Suprapubic skin (tissue), 4 donors: ENCODE results near the gene PRR20G. TPM values are rescaled to one million over a fixed set of nuclear protein-coding genes. Genes with fewer than 3 reads are reported as not detected.

Experiments
- DNase-seq, 2 donors: peaks; one replicate each; pipeline ENCODE4 v3.0.0-alpha.2; 2019; ENCODE audit warnings: low spot score in 2 of 2
- H3K27ac ChIP-seq: fragments of 200-600 bp; sonication (generic); one replicate; pipeline ENCODE4 v1.5.1; 2019
- H3K27me3 ChIP-seq: fragments of 200-600 bp; sonication (generic); one replicate; pipeline ENCODE4 v1.5.1; 2019
- H3K36me3 ChIP-seq: fragments of 200-600 bp; sonication (generic); one replicate; pipeline ENCODE4 v1.5.1; 2019
- H3K4me1 ChIP-seq: fragments of 200-600 bp; sonication (generic); one replicate; pipeline ENCODE4 v1.5.1; 2019
- H3K4me3 ChIP-seq: fragments of 200-600 bp; sonication (generic); one replicate; pipeline ENCODE4 v1.5.1; 2019; ENCODE audit warnings: mild to moderate bottlenecking
- H3K9me3 ChIP-seq: fragments of 200-600 bp; sonication (generic); one replicate; pipeline ENCODE4 v1.5.1; 2019
- EP300 ChIP-seq: sonication (generic); formaldehyde crosslinking; IDR thresholded peaks from one replicate; pipeline ENCODE4 v1.6.1; 2017; ENCODE audit warnings: antibody characterized with exemption
- POLR2A ChIP-seq, 2 donors: fragments of 450-650 bp; IDR thresholded peaks; one replicate each; pipeline ENCODE4 v1.6.1; 2017; ENCODE audit warnings: antibody characterized with exemption in 2 of 2, mild to moderate bottlenecking in 2 of 2, moderate library complexity in 2 of 2
- POLR2AphosphoS5 ChIP-seq, 3 donors: sonication (generic); formaldehyde crosslinking; IDR thresholded peaks; one replicate each; pipeline ENCODE4 v1.6.1; 2017; ENCODE audit warnings: antibody characterized with exemption in 3 of 3
- WGBS: methylation state at CpG from one replicate; pipeline ENCODE4 v1.1.5; 2018; 5-methylcytosine and 5-hydroxymethylcytosine counted together
- total RNA-seq, 4 donors: library from RNA; depleted of rRNA; stranded (reverse); fragments of >200 nt; gene quantifications; one replicate each; pipeline ENCODE4 v1.1.0, GENCODE V29; 2016
- TF ChIP-seq, protein P1 (sequence below), 2 donors: fragments of 200-600 bp in 1 of 2; fragments of 450-650 bp in 1 of 2; sonication (generic) in 1 of 2; IDR thresholded peaks; one replicate each; pipeline ENCODE4 v1.5.1; 2016 to 2019; ENCODE audit warnings: antibody characterized with exemption in 2 of 2, mild to moderate bottlenecking in 1 of 2, moderate library complexity in 1 of 2

The PRR20G gene
- total RNA-seq, 4 donors from 2014 or later, result not detected

- H3K9me3 ChIP-seq, result no peaks in the 10 kb centered on the region
- DNase-seq, result no peak
- TF ChIP-seq POLR2AphosphoS5 (IDR thresholded peaks at IDR 0.05) (no peak), EP300 (no peak), POLR2A (IDR thresholded peaks at IDR 0.05) (no peak)
- TF ChIP-seq, protein P1, sequence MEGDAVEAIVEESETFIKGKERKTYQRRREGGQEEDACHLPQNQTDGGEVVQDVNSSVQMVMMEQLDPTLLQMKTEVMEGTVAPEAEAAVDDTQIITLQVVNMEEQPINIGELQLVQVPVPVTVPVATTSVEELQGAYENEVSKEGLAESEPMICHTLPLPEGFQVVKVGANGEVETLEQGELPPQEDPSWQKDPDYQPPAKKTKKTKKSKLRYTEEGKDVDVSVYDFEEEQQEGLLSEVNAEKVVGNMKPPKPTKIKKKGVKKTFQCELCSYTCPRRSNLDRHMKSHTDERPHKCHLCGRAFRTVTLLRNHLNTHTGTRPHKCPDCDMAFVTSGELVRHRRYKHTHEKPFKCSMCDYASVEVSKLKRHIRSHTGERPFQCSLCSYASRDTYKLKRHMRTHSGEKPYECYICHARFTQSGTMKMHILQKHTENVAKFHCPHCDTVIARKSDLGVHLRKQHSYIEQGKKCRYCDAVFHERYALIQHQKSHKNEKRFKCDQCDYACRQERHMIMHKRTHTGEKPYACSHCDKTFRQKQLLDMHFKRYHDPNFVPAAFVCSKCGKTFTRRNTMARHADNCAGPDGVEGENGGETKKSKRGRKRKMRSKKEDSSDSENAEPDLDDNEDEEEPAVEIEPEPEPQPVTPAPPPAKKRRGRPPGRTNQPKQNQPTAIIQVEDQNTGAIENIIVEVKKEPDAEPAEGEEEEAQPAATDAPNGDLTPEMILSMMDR (IDR thresholded peaks at IDR 0.05), result no peak
- no peaks in the 10 kb centered on the region for H3K27me3 ChIP-seq
- H3K36me3 ChIP-seq, result no peaks in the 10 kb centered on the region
- H3K27ac ChIP-seq, result no peak overlapping the region
- H3K4me3 ChIP-seq, result no peak overlapping the region
- H3K4me1 ChIP-seq, result no peaks in the 10 kb centered on the region
- WGBS, result 98% methylated on average over 2 of the region's 2 CpGs
These were observed 10.3 kb downstream of the PRR20G start for GRCh38 chr3:127277561-127277960.

DNA sequence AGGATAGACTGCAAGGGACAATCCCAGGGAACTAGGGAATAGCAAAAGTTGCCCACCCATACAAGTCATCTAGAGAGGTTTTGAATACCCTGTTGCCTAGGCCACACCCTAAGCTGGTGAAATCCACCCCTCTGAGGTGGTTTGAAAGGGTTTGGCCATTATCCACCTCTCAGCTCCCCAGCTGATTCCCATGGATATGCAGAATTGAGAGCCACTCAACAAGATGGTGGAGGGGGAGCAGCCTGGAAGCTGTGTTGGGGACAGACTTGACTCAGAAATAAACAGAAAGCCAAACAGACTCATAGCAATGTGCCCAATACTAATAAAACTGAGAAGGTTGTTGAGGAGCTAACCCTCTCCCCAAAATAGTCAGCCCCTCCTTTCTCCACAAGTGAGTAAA is 10.9 kb downstream of the PRR20G start:
- Histone ChIP-seq H3K27me3 (no peaks in the 10 kb centered on the region), H3K9me3 (no peaks in the 10 kb centered on the region), H3K4me3 (no peak overlapping the region), H3K27ac (no peak overlapping the region), H3K4me1 (no peaks in the 10 kb centered on the region), H3K36me3 (no peaks in the 10 kb centered on the region)
- no peak for DNase-seq
- TF ChIP-seq EP300 (no peak), POLR2A (IDR thresholded peaks at IDR 0.05) (no peak), POLR2AphosphoS5 (IDR thresholded peaks at IDR 0.05) (no peak)
- TF ChIP-seq, protein P1 (IDR thresholded peaks at IDR 0.05), result no peak

DNA sequence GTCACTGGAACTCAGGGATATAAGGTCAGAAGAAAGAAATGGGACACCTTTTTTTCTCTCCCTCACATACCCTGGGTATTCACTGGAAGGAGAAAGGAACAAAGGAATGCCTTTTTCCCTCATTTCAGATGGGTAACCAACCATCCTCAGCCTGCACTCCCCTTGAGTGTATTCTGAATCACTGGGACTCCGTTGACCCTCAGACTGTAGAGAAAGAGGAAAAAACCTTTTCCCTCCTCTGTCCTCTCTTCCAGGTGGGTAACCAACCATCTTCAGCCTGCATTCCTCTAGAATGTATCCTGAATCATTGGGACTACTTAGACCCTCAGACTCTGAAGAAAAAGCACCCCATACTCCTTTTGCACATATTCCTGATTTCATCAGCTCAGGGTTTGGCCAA is 11.4 kb downstream of the PRR20G start:
- Histone ChIP-seq H3K4me1 (no peaks in the 10 kb centered on the region), H3K9me3 (no peaks in the 10 kb centered on the region), H3K27me3 (no peaks in the 10 kb centered on the region), H3K4me3 (no peak overlapping the region), H3K36me3 (no peaks in the 10 kb centered on the region), H3K27ac (no peak overlapping the region)
- 85% methylated on average over 1 of the region's 1 CpG for WGBS
- DNase-seq, result no peak
- TF ChIP-seq EP300 (no peak), POLR2AphosphoS5 (IDR thresholded peaks at IDR 0.05) (no peak), POLR2A (IDR thresholded peaks at IDR 0.05) (no peak)
- TF ChIP-seq, protein P1 (IDR thresholded peaks at IDR 0.05), result no peak

GRCh38 chr3:127275287-127275781 is 12.5 kb downstream of the PRR20G start:
- H3K4me1 ChIP-seq, result no peaks in the 10 kb centered on the region
- DNase-seq, result no peak
- 30% methylated on average over 3 of the region's 3 CpGs for WGBS
- no peaks in the 10 kb centered on the region for H3K27me3 ChIP-seq
- no peak overlapping the region for H3K4me3 ChIP-seq
- TF ChIP-seq POLR2AphosphoS5 (IDR thresholded peaks at IDR 0.05) (no peak), EP300 (no peak), POLR2A (IDR thresholded peaks at IDR 0.05) (no peak)
- TF ChIP-seq, protein P1 (IDR thresholded peaks at IDR 0.05), result no peak
- H3K9me3 ChIP-seq, result no peaks in the 10 kb centered on the region
- H3K36me3 ChIP-seq, result no peaks in the 10 kb centered on the region
- no peak overlapping the region for H3K27ac ChIP-seq

DNA sequence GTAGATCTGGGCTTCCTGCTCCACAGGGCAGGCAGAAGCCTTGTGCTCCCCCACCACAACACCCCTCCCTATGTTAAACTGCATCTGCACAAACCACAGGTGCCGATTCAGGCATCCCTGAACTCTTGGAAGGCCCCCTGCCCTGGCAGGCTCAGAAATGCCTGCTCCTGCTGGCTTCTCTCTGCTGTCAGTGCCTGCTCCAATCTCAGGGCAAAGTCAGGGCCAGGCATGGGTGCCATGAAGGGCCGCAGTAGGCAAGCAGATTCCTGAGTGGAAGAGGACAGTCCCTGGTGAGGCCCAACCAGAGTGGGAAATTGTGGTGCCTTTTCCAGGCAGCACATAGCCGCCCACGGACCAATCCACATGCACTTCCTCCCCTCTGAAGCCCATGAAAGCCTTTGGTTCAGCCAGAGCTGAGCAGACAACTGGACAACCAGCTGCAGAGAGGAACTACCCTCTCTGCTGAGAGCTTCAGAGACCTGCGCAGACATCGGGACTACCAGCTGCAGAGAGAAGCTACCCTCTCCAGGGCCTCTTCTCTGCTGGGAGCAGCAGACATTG is 13.6 kb downstream of the PRR20G start:
- Histone ChIP-seq H3K9me3 (no peaks in the 10 kb centered on the region), H3K27ac (no peak overlapping the region)
- WGBS, result 92% methylated on average over 5 of the region's 6 CpGs

More for the DNA sequence above, 13.6 kb downstream of the PRR20G start:
- H3K4me1 ChIP-seq, result no peaks in the 10 kb centered on the region
- H3K27me3 ChIP-seq, result no peaks in the 10 kb centered on the region
- no peak overlapping the region for H3K4me3 ChIP-seq
- no peaks in the 10 kb centered on the region for H3K36me3 ChIP-seq
- no peak for TF ChIP-seq EP300
- no peak for TF ChIP-seq POLR2A (IDR thresholded peaks at IDR 0.05)
- no peak for TF ChIP-seq POLR2AphosphoS5 (IDR thresholded peaks at IDR 0.05)
- TF ChIP-seq, protein P1 (IDR thresholded peaks at IDR 0.05), result no peak
- DNase-seq, result no peak
